ENCODE results near the gene NCS1. TPM values are rescaled to one million over a fixed set of nuclear protein-coding genes. Genes with fewer than 3 reads are reported as not detected.

The NCS1 gene
- total RNA-seq, 1 experiment from 2014 or later = 68.7 TPM

GRCh38 chr9:130275156-130275555 is 103.0 kb downstream of the NCS1 start:
- ATAC-seq (no peak), DNase-seq (ENCODE audit: low read depth, low spot score) (no peak)
- POLR2A ChIA-PET = no interaction called here
- no peak overlapping the region for H3K4me3 ChIP-seq (replicated peaks in 1 of 2; ENCODE audit: low read depth in 1 of 2, low read length in 2 of 2)
- no peaks in the 10 kb centered on the region for H3K27me3 ChIP-seq (ENCODE audit: insufficient read depth, low read length)
- intact Hi-C loops (cut with micrococcal nuclease) = no loop called here
- H3K4me2 ChIP-seq (ENCODE audit: low read length) = no peak overlapping the region
- TF ChIP-seq ELF1 (IDR thresholded peaks at IDR 0.05; ENCODE audit: borderline replicate concordance, low read depth) = no peak
- TF ChIP-seq EZH2phosphoT487 (IDR thresholded peaks at IDR 0.05; ENCODE audit: borderline replicate concordance) = no peak
- TF ChIP-seq CTCF (IDR thresholded peaks at IDR 0.05 in 2 of 3, conservative IDR thresholded peaks at IDR 0.05 in 1 of 3; ENCODE audit: borderline replicate concordance in 1 of 3, insufficient read depth in 1 of 3, low read depth in 2 of 3, low read length in 2 of 3) = no peak
- TF ChIP-seq SRF (IDR thresholded peaks at IDR 0.05; ENCODE audit: low read depth) = no peak
- TF ChIP-seq SIN3A (IDR thresholded peaks at IDR 0.05; ENCODE audit: low read depth) = no peak
- no peak for TF ChIP-seq EGR1 (IDR thresholded peaks at IDR 0.05; ENCODE audit: low read depth)
- TF ChIP-seq EZH2 (IDR thresholded peaks at IDR 0.05) = no peak
- TF ChIP-seq ZNF274 (IDR thresholded peaks at IDR 0.05; ENCODE audit: low read depth, low read length) = no peak
- no peak for TF ChIP-seq YY1 (IDR thresholded peaks at IDR 0.05; ENCODE audit: extremely low read depth, insufficient replicate concordance, low read depth, low read length)
- TF ChIP-seq, protein P1, sequence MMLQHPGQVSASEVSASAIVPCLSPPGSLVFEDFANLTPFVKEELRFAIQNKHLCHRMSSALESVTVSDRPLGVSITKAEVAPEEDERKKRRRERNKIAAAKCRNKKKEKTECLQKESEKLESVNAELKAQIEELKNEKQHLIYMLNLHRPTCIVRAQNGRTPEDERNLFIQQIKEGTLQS (IDR thresholded peaks at IDR 0.05) = no peak
- no peak for TF ChIP-seq ZFX (IDR thresholded peaks at IDR 0.05)
- no peak for TF ChIP-seq SP1 (IDR thresholded peaks at IDR 0.05; ENCODE audit: low read depth)
- TF ChIP-seq, protein P2, sequence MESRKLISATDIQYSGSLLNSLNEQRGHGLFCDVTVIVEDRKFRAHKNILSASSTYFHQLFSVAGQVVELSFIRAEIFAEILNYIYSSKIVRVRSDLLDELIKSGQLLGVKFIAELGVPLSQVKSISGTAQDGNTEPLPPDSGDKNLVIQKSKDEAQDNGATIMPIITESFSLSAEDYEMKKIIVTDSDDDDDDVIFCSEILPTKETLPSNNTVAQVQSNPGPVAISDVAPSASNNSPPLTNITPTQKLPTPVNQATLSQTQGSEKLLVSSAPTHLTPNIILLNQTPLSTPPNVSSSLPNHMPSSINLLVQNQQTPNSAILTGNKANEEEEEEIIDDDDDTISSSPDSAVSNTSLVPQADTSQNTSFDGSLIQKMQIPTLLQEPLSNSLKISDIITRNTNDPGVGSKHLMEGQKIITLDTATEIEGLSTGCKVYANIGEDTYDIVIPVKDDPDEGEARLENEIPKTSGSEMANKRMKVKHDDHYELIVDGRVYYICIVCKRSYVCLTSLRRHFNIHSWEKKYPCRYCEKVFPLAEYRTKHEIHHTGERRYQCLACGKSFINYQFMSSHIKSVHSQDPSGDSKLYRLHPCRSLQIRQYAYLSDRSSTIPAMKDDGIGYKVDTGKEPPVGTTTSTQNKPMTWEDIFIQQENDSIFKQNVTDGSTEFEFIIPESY (IDR thresholded peaks at IDR 0.05; ENCODE audit: extremely low read depth, insufficient replicate concordance, low read length) = no peak
- TF ChIP-seq CBX3 (IDR thresholded peaks at IDR 0.05; ENCODE audit: low read depth) = no peak
- no peak for TF ChIP-seq RAD21 (IDR thresholded peaks at IDR 0.05; ENCODE audit: low read depth)
- TF ChIP-seq, protein P3, sequence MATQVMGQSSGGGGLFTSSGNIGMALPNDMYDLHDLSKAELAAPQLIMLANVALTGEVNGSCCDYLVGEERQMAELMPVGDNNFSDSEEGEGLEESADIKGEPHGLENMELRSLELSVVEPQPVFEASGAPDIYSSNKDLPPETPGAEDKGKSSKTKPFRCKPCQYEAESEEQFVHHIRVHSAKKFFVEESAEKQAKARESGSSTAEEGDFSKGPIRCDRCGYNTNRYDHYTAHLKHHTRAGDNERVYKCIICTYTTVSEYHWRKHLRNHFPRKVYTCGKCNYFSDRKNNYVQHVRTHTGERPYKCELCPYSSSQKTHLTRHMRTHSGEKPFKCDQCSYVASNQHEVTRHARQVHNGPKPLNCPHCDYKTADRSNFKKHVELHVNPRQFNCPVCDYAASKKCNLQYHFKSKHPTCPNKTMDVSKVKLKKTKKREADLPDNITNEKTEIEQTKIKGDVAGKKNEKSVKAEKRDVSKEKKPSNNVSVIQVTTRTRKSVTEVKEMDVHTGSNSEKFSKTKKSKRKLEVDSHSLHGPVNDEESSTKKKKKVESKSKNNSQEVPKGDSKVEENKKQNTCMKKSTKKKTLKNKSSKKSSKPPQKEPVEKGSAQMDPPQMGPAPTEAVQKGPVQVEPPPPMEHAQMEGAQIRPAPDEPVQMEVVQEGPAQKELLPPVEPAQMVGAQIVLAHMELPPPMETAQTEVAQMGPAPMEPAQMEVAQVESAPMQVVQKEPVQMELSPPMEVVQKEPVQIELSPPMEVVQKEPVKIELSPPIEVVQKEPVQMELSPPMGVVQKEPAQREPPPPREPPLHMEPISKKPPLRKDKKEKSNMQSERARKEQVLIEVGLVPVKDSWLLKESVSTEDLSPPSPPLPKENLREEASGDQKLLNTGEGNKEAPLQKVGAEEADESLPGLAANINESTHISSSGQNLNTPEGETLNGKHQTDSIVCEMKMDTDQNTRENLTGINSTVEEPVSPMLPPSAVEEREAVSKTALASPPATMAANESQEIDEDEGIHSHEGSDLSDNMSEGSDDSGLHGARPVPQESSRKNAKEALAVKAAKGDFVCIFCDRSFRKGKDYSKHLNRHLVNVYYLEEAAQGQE (IDR thresholded peaks at IDR 0.05; ENCODE audit: low read depth) = no peak
- no peak overlapping the region for H2AFZ ChIP-seq (ENCODE audit: low read depth, low read length, poor library complexity, severe bottlenecking)
- no peaks in the 10 kb centered on the region for H3K9me3 ChIP-seq (ENCODE audit: control insufficient read depth in 1 of 2, insufficient read depth in 1 of 2, low read depth in 1 of 2, low read length in 2 of 2)
- H3K79me2 ChIP-seq (ENCODE audit: insufficient read depth, low read length) = no peaks in the 10 kb centered on the region
- RAD21 ChIA-PET (ENCODE audit: low non-redundant PET in 1 of 2, low total read pairs in 2 of 2, uncharacterized antibody in 2 of 2, unreplicated experiment in 2 of 2) = no interaction called here
- H4K20me1 ChIP-seq (ENCODE audit: insufficient read depth) = no peaks in the 10 kb centered on the region
- CTCF ChIA-PET = no interaction called here
- H3K36me3 ChIP-seq (ENCODE audit: control insufficient read depth in 1 of 2, insufficient read depth in 2 of 2, low read length in 2 of 2) = no peaks in the 10 kb centered on the region
- no peak overlapping the region for H3K27ac ChIP-seq (ENCODE audit: low read depth, low read length)
- no peak overlapping the region for H3K9ac ChIP-seq (ENCODE audit: low read length)
- no peaks in the 10 kb centered on the region for H3K4me1 ChIP-seq (ENCODE audit: control insufficient read depth in 1 of 2, insufficient read depth in 2 of 2, low read length in 2 of 2)
- BruUV-seq (replicated peaks) = no TSS peak
- no peaks in the 10 kb centered on the region for H3K9me2 ChIP-seq (ENCODE audit: insufficient read depth)
